IPS-18a (cell line): Measurements from ENCODE around the gene LILRA1.
"Not testable (repeated sequence)": the region's sequence is repeated elsewhere in the genome, so short reads cannot be mapped to it uniquely, and the experiment has no call there.

ENCODE experiments used
- H3K27ac ChIP-seq: one replicate; pipeline ENCODE4 v1.5.1; 2013; ENCODE audit warnings: low read length
- H3K27me3 ChIP-seq: one replicate; pipeline ENCODE4 v1.6.1; 2013; ENCODE audit warnings: mild to moderate bottlenecking, low read length; ENCODE audit not compliant: control insufficient read depth, insufficient read depth
- H3K36me3 ChIP-seq: one replicate; pipeline ENCODE4 v1.6.1; 2013; ENCODE audit warnings: low read depth, low read length; ENCODE audit not compliant: control insufficient read depth
- H3K4me1 ChIP-seq: one replicate; pipeline ENCODE4 v1.6.1; 2013; ENCODE audit warnings: low read depth, low read length; ENCODE audit not compliant: control insufficient read depth
- H3K4me3 ChIP-seq: one replicate; pipeline ENCODE4 v1.5.1; 2013; ENCODE audit warnings: low read length
- H3K9ac ChIP-seq: one replicate; pipeline ENCODE4 v1.6.1; 2013; ENCODE audit warnings: mild to moderate bottlenecking, low read length, moderate library complexity
- H3K9me3 ChIP-seq: one replicate; pipeline ENCODE4 v1.6.1; 2013; ENCODE audit warnings: low read depth, low read length; ENCODE audit not compliant: control insufficient read depth

LILRA1 gene

GRCh38 chr19:54586397-54586796, 7.0 kb upstream of the LILRA1 start:
- Histone ChIP-seq H3K9me3 (peaks cover 68% of the 10 kb centered on the region), H3K27me3 (no peaks in the 10 kb centered on the region), H3K4me1 (no peaks in the 10 kb centered on the region), H3K36me3 (no peaks in the 10 kb centered on the region), H3K9ac (no peak overlapping the region), H3K4me3 (no peak overlapping the region), H3K27ac (no peak overlapping the region)

- Histone ChIP-seq H3K4me3 (no peak overlapping the region), H3K9me3 (peaks cover 74% of the 10 kb centered on the region), H3K27ac (no peak overlapping the region), H3K36me3 (no peaks in the 10 kb centered on the region), H3K9ac (no peak overlapping the region), H3K4me1 (no peaks in the 10 kb centered on the region), H3K27me3 (no peaks in the 10 kb centered on the region)
These were observed 6.4 kb upstream of the LILRA1 start for GRCh38 chr19:54587026-54587425.

GRCh38 chr19:54593931-54594626, 647 bp downstream of the LILRA1 start:
- H3K36me3 ChIP-seq, H3K27me3 ChIP-seq, H3K4me3 ChIP-seq, H3K27ac ChIP-seq, H3K9ac ChIP-seq, H3K4me1 ChIP-seq: not testable (repeated sequence)
- H3K9me3 ChIP-seq, result peaks cover 57% of the 10 kb centered on the region

GRCh38 chr19:54594737-54595136, 1.3 kb downstream of the LILRA1 start:
- Histone ChIP-seq H3K36me3 (no peaks in the 10 kb centered on the region), H3K9me3 (peaks cover 52% of the 10 kb centered on the region), H3K27ac (no peak overlapping the region), H3K4me1 (no peaks in the 10 kb centered on the region), H3K27me3 (no peaks in the 10 kb centered on the region), H3K4me3 (no peak overlapping the region), H3K9ac (no peak overlapping the region)

- H3K9ac ChIP-seq, result not testable (repeated sequence)
These were observed 2.4 kb downstream of the LILRA1 start for GRCh38 chr19:54595680-54596436.

GRCh38 chr19:54600212-54600611, 6.8 kb downstream of the LILRA1 start:
- H3K9me3 ChIP-seq, result peaks cover 36% of the 10 kb centered on the region
- H3K36me3 ChIP-seq, result no peaks in the 10 kb centered on the region

More at GRCh38 chr19:54595680-54596436, 2.4 kb downstream of the LILRA1 start:
- not testable (repeated sequence) for H3K27ac ChIP-seq, H3K36me3 ChIP-seq, H3K4me1 ChIP-seq, H3K4me3 ChIP-seq, H3K27me3 ChIP-seq
- peaks cover 49% of the 10 kb centered on the region for H3K9me3 ChIP-seq

GRCh38 chr19:54606230-54606629, 12.8 kb downstream of the LILRA1 start:
- Histone ChIP-seq H3K27me3 (no peaks in the 10 kb centered on the region), H3K27ac (no peak overlapping the region), H3K9ac (no peak overlapping the region), H3K4me3 (no peak overlapping the region), H3K9me3 (peaks cover 27% of the 10 kb centered on the region), H3K4me1 (no peaks in the 10 kb centered on the region), H3K36me3 (no peaks in the 10 kb centered on the region)

More at GRCh38 chr19:54600212-54600611, 6.8 kb downstream of the LILRA1 start:
- Histone ChIP-seq H3K4me3 (no peak overlapping the region), H3K9ac (no peak overlapping the region), H3K4me1 (no peaks in the 10 kb centered on the region), H3K27ac (no peak overlapping the region), H3K27me3 (no peaks in the 10 kb centered on the region)

GRCh38 chr19:54606891-54607784, 13.7 kb downstream of the LILRA1 start:
- peaks cover 29% of the 10 kb centered on the region for H3K9me3 ChIP-seq
- H3K4me1 ChIP-seq, result no peaks in the 10 kb centered on the region
- no peaks in the 10 kb centered on the region for H3K27me3 ChIP-seq
- H3K36me3 ChIP-seq, result no peaks in the 10 kb centered on the region
- no peak overlapping the region for H3K4me3 ChIP-seq
- no peak overlapping the region for H3K9ac ChIP-seq
- H3K27ac ChIP-seq, result no peak overlapping the region

- H3K9me3 ChIP-seq, result peaks cover 33% of the 10 kb centered on the region
- H3K4me3 ChIP-seq, result no peak overlapping the region
- no peak overlapping the region for H3K27ac ChIP-seq
- no peak overlapping the region for H3K9ac ChIP-seq
- no peaks in the 10 kb centered on the region for H3K4me1 ChIP-seq
- H3K36me3 ChIP-seq, result no peaks in the 10 kb centered on the region
- H3K27me3 ChIP-seq, result no peaks in the 10 kb centered on the region
These were observed 14.3 kb downstream of the LILRA1 start for GRCh38 chr19:54607785-54608150.

GRCh38 chr19:54608205-54608604, 14.8 kb downstream of the LILRA1 start:
- Histone ChIP-seq H3K27me3 (no peaks in the 10 kb centered on the region), H3K27ac (no peak overlapping the region), H3K4me1 (no peaks in the 10 kb centered on the region), H3K36me3 (no peaks in the 10 kb centered on the region), H3K4me3 (no peak overlapping the region), H3K9me3 (peaks cover 35% of the 10 kb centered on the region), H3K9ac (no peak overlapping the region)

GRCh38 chr19:54608792-54609191, 15.4 kb downstream of the LILRA1 start:
- Histone ChIP-seq H3K9me3 (peaks cover 36% of the 10 kb centered on the region), H3K4me1 (no peaks in the 10 kb centered on the region), H3K36me3 (no peaks in the 10 kb centered on the region), H3K27ac (no peak overlapping the region), H3K9ac (no peak overlapping the region), H3K4me3 (no peak overlapping the region), H3K27me3 (no peaks in the 10 kb centered on the region)
